Measurements from ENCODE around the gene DLL1. TPM values are rescaled to one million over a fixed set of nuclear protein-coding genes. Genes with fewer than 3 reads are reported as not detected.
A peak's percentile ranks its signal among the peaks of the same experiment; 100 is the strongest.

Gene DLL1
- total RNA-seq, 4 donors from 2014 or later = 1.8 to 3.7 (median 3.3) TPM

DNA sequence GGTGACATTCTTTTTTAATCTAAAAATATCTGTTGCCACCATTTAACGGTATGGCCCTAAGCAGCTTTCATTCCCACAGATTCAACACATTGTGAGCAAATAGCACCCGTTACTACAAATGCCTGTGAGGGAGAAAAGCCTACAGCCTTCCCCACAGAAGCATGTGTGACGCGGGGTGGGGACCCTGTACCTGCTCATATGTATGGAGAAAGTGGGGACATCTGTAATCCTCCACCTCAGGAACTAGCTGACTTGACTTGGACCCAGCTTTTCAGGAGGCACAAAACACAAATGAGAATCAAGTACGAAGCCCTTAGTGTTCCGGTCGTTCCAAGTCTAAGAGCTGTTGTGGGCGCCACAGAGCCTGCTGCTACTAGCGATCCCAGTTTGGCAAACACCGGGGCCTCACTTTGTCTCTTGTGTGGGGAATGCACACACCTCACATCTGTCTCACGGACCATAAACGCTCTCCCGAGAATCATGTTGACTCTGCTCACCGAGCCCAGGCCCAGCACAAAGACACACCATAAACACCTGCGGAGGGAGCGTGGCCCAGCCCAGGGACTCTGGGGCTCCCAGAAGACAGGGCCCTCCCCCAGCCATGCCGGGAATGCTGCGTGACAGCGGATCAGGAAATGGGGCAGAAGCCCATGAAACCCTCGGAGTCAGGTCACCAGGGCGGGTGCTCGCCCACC lies 21.6 kb downstream of the DLL1 start:
- in situ Hi-C loops (cut with MboI; ENCODE audit: low sequenced_read_pairs in 4 of 4) (no loop called here), intact Hi-C loops (cut with DNase I; ENCODE audit: low total_unique reads) (loop anchor here (5.0 kb wide), 2 partner anchors 92 to 227 kb away; no protein-coding TSS in a partner anchor)
- DNase-seq = no peak
- no peak overlapping the region for H3K4me3 ChIP-seq
- no peaks in the 10 kb centered on the region for H3K27me3 ChIP-seq
- no peaks in the 10 kb centered on the region for H3K36me3 ChIP-seq
- no peaks in the 10 kb centered on the region for H3K9me3 ChIP-seq
- ATAC-seq = no peak
- H3K4me1 ChIP-seq = peaks cover 8 to 18% of the 10 kb centered on the region in 2 donors
- no peak overlapping the region for H3K27ac ChIP-seq
- no peak for TF ChIP-seq POLR2A (IDR thresholded peaks at IDR 0.05)
- TF ChIP-seq, protein P1, sequence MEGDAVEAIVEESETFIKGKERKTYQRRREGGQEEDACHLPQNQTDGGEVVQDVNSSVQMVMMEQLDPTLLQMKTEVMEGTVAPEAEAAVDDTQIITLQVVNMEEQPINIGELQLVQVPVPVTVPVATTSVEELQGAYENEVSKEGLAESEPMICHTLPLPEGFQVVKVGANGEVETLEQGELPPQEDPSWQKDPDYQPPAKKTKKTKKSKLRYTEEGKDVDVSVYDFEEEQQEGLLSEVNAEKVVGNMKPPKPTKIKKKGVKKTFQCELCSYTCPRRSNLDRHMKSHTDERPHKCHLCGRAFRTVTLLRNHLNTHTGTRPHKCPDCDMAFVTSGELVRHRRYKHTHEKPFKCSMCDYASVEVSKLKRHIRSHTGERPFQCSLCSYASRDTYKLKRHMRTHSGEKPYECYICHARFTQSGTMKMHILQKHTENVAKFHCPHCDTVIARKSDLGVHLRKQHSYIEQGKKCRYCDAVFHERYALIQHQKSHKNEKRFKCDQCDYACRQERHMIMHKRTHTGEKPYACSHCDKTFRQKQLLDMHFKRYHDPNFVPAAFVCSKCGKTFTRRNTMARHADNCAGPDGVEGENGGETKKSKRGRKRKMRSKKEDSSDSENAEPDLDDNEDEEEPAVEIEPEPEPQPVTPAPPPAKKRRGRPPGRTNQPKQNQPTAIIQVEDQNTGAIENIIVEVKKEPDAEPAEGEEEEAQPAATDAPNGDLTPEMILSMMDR (IDR thresholded peaks at IDR 0.05 in 4 of 5, conservative IDR thresholded peaks at IDR 0.05 in 1 of 5) = no peak

DNA sequence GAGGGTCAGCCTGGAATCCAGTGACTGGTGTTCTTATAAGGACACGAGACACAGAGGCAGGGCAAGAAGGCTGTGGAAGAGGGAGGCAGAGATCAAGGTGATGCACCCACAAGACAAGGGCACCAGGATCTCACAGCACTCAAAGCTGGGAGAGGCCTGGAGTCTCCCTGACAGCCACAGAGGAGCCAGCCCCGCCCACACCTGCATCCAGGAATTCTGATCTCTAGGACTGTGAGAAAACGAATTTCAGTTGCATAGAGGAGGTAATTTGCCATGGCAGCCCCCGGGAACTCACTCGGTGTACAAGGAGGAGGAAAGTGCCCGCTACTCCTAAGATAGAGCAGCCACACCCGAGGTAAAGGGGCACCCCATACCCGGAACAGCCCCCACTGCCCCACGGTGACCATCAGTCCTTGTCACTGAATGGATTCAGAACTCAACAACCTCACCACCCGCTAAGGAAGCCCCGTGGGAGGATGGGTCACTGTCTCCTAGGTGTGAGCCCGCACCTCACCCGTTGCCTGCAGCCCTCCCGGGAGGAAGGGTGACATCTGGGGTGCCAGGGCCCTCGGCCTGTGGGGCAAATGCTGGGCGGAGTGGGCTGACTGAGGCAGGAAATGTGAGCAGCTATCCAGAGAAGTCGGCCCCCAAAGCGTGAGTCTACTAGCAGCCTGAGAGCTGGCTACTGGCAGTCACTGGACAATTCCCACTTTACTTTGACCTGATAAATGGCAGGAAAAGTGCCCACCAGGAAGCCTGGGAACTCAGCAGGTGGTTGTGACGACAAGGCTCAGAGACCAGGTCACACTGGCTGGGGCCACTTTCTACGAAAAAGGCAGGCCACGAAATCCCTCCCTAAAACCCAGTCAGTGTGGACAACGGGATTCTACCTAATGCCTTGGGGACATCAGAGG lies 22.4 kb downstream of the DLL1 start:
- in situ Hi-C loops (cut with MboI; ENCODE audit: low sequenced_read_pairs in 4 of 4) = no loop called here
- peak overlapping the region in 1 of 4 donors; percentile 48 for H3K27ac ChIP-seq
- intact Hi-C loops (cut with DNase I; ENCODE audit: low total_unique reads) = loop anchor here (5.0 kb wide), 2 partner anchors 91 to 226 kb away; no protein-coding TSS in a partner anchor

GRCh38 chr6:170267688-170268087 lies 23.2 kb downstream of the DLL1 start:
- no peak overlapping the region for H3K4me3 ChIP-seq
- DNase-seq = no peak
- H3K36me3 ChIP-seq = no peaks in the 10 kb centered on the region
- peaks cover 8 to 18% of the 10 kb centered on the region in 2 donors for H3K4me1 ChIP-seq
- no peak for TF ChIP-seq POLR2A (IDR thresholded peaks at IDR 0.05)
- TF ChIP-seq, protein P1 (IDR thresholded peaks at IDR 0.05 in 4 of 5, conservative IDR thresholded peaks at IDR 0.05 in 1 of 5) = no peak
- in situ Hi-C loops (cut with MboI; ENCODE audit: low sequenced_read_pairs in 4 of 4) (no loop called here), intact Hi-C loops (cut with DNase I; ENCODE audit: low total_unique reads) (loop anchor here (5.0 kb wide), 2 partner anchors 90 to 225 kb away; no protein-coding TSS in a partner anchor)
- ATAC-seq = no peak
- no peaks in the 10 kb centered on the region for H3K9me3 ChIP-seq
- peak overlapping the region in 1 of 4 donors; percentile 48 for H3K27ac ChIP-seq
- no peaks in the 10 kb centered on the region for H3K27me3 ChIP-seq

More for the DNA sequence above, 22.4 kb downstream of the DLL1 start:
- no peak for ATAC-seq
- Histone ChIP-seq H3K4me3 (no peak overlapping the region), H3K9me3 (no peaks in the 10 kb centered on the region), H3K36me3 (no peaks in the 10 kb centered on the region), H3K4me1 (peaks cover 8 to 18% of the 10 kb centered on the region in 2 donors), H3K27me3 (no peaks in the 10 kb centered on the region)
- DNase-seq = no peak
- no peak for TF ChIP-seq POLR2A (IDR thresholded peaks at IDR 0.05)
- TF ChIP-seq, protein P1 (IDR thresholded peaks at IDR 0.05 in 4 of 5, conservative IDR thresholded peaks at IDR 0.05 in 1 of 5) = no peak

GRCh38 chr6:170266061-170266825 lies 24.6 kb downstream of the DLL1 start:
- in situ Hi-C loops (cut with MboI; ENCODE audit: low sequenced_read_pairs in 4 of 4) = no loop called here
- no peak for DNase-seq
- H3K36me3 ChIP-seq = no peaks in the 10 kb centered on the region
- intact Hi-C loops (cut with DNase I; ENCODE audit: low total_unique reads) = loop anchor here (5.0 kb wide), 2 partner anchors 89 to 224 kb away; no protein-coding TSS in a partner anchor
- H3K27ac ChIP-seq = peak overlapping the region; percentile 64 to 70 (median 68)
- H3K4me3 ChIP-seq = peak overlapping the region in 3 of 4 donors; percentile 11 to 32 (median 21)
- H3K4me1 ChIP-seq = peaks cover 8 to 18% of the 10 kb centered on the region in 2 donors
- ATAC-seq = peak; percentile 25 to 45
- no peaks in the 10 kb centered on the region for H3K27me3 ChIP-seq
- TF ChIP-seq POLR2A (IDR thresholded peaks at IDR 0.05) = no peak
- TF ChIP-seq, protein P1 (IDR thresholded peaks at IDR 0.05 in 4 of 5, conservative IDR thresholded peaks at IDR 0.05 in 1 of 5) = no peak
- no peaks in the 10 kb centered on the region for H3K9me3 ChIP-seq

Measured in gastrocnemius medialis (tissue), 4 donors.